ENCODE measurements around the gene NUDT19. TPM values are rescaled to one million over a fixed set of nuclear protein-coding genes. Genes with fewer than 3 reads are reported as not detected.
A peak's percentile ranks its signal among the peaks of the same experiment; 100 is the strongest.

NUDT19 gene
- total RNA-seq, 3 donors from 2014 or later: 13.9 to 16.9 (median 16.8) TPM

GRCh38 chr19:32658527-32658926 lies 33.1 kb upstream of the NUDT19 start:
- intact Hi-C loops (cut with DNase I, micrococcal nuclease): no loop called here
- no peak for ATAC-seq
- no peaks in the 10 kb centered on the region for H3K36me3 ChIP-seq (ENCODE audit: low read depth)

GRCh38 chr19:32661318-32661717 lies 30.3 kb upstream of the NUDT19 start:
- ATAC-seq (no peak), DNase-seq (peak in 1 of 3 donors; percentile 5)
- no peaks in the 10 kb centered on the region for H3K4me1 ChIP-seq (ENCODE audit: low read depth)
- H3K36me3 ChIP-seq (ENCODE audit: low read depth): no peaks in the 10 kb centered on the region
- H3K4me3 ChIP-seq: no peak overlapping the region
- intact Hi-C loops (cut with DNase I, micrococcal nuclease): no loop called here
- no peaks in the 10 kb centered on the region for H3K9me3 ChIP-seq
- no peak for TF ChIP-seq CTCF (IDR thresholded peaks at IDR 0.05)

More at GRCh38 chr19:32658527-32658926, 33.1 kb upstream of the NUDT19 start:
- Histone ChIP-seq H3K9me3 (no peaks in the 10 kb centered on the region), H3K4me1 (ENCODE audit: low read depth) (no peaks in the 10 kb centered on the region), H3K4me3 (no peak overlapping the region)
- no peak for TF ChIP-seq CTCF (IDR thresholded peaks at IDR 0.05)
- no peak for DNase-seq

GRCh38 chr19:32662186-32662585 lies 29.4 kb upstream of the NUDT19 start:
- no peak for ATAC-seq
- H3K4me1 ChIP-seq (ENCODE audit: low read depth): no peaks in the 10 kb centered on the region
- intact Hi-C loops (cut with DNase I, micrococcal nuclease): no loop called here
- H3K4me3 ChIP-seq: no peak overlapping the region
- no peak for TF ChIP-seq CTCF (IDR thresholded peaks at IDR 0.05)
- no peaks in the 10 kb centered on the region for H3K36me3 ChIP-seq (ENCODE audit: low read depth)
- H3K9me3 ChIP-seq: no peaks in the 10 kb centered on the region
- DNase-seq: no peak

- Histone ChIP-seq H3K36me3 (ENCODE audit: low read depth) (no peaks in the 10 kb centered on the region), H3K4me1 (ENCODE audit: low read depth) (peaks cover 13% of the 10 kb centered on the region), H3K9me3 (no peaks in the 10 kb centered on the region), H3K4me3 (no peak overlapping the region)
- no peak for DNase-seq
- intact Hi-C loops (cut with DNase I, micrococcal nuclease): no loop called here
- no peak for TF ChIP-seq CTCF (IDR thresholded peaks at IDR 0.05)
- ATAC-seq: no peak
These were observed 25.5 kb upstream of the NUDT19 start for GRCh38 chr19:32666084-32666483.

- H3K4me3 ChIP-seq: no peak overlapping the region
- peaks cover 23% of the 10 kb centered on the region for H3K4me1 ChIP-seq (ENCODE audit: low read depth)
- TF ChIP-seq CTCF (IDR thresholded peaks at IDR 0.05): no peak
- intact Hi-C loops (cut with DNase I, micrococcal nuclease): no loop called here
- DNase-seq (no peak), ATAC-seq (no peak)
- no peaks in the 10 kb centered on the region for H3K36me3 ChIP-seq (ENCODE audit: low read depth)
- no peaks in the 10 kb centered on the region for H3K9me3 ChIP-seq
These were observed 22.3 kb upstream of the NUDT19 start for GRCh38 chr19:32669310-32669709.

All from mucosa of descending colon (tissue), 3 donors.